Right lobe of liver (tissue), 4 donors: ENCODE measurements around the gene RDM1.

Source experiments
- CTCF ChIP-seq, 4 donors: fragments of 200-600 bp in 3 of 4; fragments of 450-650 bp in 1 of 4; IDR thresholded peaks; one replicate each; pipeline versions ENCODE4 v1.5.1 to v1.8.0; 2016 to 2022; ENCODE audit warnings: antibody characterized with exemption in 4 of 4, mild to moderate bottlenecking in 2 of 4
- POLR2A ChIP-seq: fragments of 450-650 bp; IDR thresholded peaks from one replicate; pipeline ENCODE4 v1.6.1; 2017; ENCODE audit warnings: antibody characterized with exemption, mild to moderate bottlenecking
- donor health status: DM: no; HTN: no; CAD: no.
- donor health status: DM: no; HTN: no; CAD: no.
- donor health status: DM: no; HTN: yes; CAD: no.

GRCh38 chr17:35889241-35889640 lies 41.3 kb downstream of the RDM1 start:
- TF ChIP-seq CTCF (IDR thresholded peaks at IDR 0.05): no peak
- no peak for TF ChIP-seq POLR2A
